HG03342 (cell line): Measurements from ENCODE around the gene RPL3.

Experiments
- ATAC-seq: cut with Tn5 transposase; IDR thresholded peaks from one replicate; pipeline ENCODE4 v1.9.1; 2021; ENCODE audit warnings: mild to moderate bottlenecking, moderate library complexity; ENCODE audit not compliant: unreplicated experiment

RPL3 gene

DNA sequence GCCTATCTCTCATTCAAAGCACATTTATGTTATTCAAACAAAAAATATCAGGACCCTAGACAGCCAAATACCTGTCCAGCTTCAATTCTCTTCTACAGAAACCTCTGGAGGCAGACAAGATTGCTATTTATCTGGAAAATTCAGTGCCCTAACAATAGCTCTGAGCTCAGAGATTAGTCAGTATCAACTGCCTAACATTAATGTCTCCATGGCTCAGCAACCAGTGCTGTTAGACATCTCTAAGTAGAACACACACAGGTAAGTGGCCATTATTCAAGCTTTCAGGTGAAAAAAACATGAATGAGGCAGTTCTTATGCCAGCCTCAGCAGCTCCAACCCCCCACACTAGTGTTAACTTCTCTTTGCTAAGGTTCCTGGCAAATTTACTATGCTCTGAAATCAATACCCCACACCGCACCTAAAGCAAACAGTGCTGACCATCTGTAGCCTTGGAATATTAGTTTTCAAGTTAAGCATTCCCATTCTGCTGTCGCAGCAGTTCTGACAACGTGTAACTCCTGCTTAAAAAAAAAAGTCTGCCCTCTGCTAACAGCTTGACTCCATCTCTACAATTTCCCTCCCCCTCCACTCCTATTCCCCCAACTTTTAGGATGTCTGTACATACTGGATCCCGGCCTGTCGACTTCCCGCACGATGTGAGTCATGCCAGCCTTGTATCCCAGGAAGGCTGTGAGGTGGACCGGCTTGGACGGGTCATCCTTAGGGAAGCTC, 1.5 kb downstream of the RPL3 start:
- ATAC-seq = no peak

DNA sequence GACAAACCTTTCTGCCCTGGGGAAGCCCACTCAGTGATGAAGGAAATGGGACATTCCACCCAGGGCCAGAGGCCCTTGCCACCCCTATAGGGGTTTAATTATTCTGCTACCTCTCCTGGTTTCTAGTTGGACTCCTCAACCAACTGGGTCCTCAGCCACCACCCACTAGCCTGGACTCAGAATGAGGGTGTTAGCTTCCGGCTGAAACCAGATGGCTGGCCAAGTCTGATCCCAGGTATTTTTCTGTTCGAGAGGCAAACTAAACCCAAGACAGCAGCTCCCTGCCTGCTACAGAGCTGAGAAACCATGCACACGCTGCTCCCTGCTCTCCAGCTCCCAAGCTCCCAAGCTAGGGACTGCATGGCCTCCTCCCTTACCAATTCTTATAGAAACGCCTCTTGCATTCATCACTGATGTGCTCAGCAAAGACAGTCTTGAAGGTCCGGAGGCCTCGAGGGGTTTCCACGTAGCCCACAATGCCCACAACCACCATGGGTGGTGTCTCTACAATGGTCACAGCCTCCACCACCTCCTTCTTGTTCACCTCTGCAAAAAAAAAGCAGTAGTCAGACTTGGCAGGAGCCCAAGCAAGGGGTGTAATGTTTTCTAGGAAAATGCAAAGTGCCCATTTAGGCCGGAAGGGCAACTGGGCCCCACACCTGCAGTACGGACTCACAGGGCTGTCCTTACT, 2.2 kb downstream of the RPL3 start:
- no peak for ATAC-seq

DNA sequence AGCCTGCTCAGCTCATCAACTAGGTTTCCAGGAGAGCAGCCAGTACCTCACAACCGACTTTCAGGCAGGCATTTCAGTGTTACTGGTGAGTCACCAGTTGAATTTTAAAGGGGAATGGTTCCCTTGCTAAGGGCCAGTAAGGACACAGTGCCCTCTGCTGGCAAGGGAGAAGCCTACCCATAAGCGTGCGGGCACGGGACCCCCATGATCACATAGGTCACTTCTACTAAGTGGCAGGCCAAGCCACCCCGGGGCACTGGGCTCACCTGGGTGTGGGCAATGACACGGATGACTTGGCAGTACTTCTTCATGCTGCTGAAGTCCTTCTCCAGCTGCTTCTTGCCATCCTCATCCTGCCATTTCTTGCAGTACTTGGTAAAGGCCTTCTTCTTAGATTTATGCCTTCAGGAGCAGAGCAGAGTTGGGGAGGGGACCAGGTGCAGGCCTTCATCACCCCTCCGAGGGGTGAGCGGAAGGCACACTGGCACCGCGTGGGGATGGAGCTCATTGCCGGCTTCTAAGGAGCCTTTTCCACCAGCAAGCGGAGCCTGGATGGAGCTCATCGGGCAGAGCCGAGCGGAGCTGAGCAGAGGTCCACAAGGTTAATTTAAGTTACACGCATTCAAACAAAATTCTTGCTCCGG, 2.9 kb downstream of the RPL3 start:
- ATAC-seq = no peak

DNA sequence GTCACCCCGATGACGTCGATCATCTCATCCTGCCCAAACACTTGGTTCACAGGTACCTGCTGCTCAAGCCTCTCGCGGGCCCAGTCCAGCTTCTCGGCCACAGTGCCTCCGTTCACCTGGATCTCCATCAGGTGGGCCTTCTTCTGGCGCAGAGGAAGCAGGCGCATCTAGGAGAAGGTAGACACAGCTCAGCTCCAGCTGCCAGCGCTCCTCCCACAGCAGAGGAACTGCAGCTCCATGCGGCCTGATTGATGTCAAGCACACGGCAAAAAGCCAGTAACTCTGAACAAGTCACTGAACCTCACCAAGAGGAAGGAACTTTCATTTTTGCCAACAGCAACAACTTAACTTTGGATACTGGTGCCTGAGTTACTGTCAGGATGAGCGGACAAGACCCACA, 4.0 kb downstream of the RPL3 start:
- ATAC-seq = no peak

DNA sequence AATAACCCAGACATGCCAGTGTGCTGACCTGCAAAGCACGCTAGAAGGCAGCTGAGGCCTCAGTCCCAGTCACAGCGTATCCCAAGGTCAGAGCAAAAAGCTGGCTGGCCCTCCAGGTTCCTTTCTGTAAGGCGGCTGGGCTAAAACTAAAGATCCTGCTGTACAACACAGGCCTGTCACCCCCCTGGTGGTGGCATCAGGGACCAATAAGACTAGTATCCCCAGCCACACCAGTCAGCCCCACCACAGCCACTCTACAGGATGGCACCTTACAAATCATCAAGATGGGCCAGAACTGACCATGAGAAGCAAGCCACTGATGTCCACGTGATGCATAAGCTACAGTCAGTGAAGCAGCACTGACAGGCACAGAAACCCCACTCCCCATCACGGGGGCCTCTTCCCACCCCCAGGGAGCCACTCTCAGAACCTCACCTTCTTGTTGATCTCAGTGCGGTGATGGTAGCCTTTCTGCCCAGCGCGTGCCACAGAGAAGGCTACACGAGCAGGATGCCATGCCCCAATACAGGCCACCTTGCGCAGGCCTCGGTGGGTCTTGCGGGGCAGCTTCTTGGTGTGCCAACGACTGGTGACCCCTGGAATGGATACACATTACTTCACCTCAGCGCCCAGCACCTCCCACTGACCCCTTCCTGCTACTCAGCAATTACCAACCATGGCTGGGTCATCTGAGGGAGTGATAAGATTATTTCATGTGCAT, 5.0 kb downstream of the RPL3 start:
- no peak for ATAC-seq

DNA sequence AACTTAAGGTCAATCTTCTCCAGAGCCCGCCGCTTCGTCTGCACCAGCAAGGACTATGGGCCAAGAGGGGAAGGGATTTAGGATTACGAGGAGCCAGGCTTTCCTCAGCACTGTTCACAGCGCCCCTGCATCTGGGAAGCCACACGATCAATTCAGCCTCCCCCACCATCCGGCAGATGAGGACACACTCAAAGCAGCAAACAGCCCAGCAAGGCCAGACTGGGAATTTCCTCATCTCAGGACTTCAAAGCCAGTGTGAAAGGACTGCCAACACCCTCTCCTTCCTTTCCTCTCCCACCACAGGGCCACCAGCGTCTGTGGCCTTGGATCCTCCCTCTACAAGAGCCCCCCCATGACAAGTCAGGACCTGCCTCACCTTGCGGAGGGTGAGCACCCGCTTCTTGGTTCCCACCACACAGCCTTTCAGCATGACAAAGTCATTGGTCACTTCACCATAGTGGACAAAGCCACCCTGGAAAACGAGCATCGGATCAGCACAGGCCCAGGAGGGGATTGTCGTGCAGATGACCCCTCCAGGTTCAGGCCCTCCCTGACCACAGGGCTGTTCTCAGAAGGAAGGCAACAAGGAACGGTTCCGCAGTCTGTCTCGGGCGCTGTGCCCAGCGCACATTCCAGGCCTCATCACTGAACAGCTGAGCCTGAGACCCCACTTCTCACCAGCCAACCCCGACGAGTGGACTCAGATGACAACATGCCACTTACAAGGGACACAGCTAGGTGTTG, 6.0 kb downstream of the RPL3 start:
- ATAC-seq = no peak

DNA sequence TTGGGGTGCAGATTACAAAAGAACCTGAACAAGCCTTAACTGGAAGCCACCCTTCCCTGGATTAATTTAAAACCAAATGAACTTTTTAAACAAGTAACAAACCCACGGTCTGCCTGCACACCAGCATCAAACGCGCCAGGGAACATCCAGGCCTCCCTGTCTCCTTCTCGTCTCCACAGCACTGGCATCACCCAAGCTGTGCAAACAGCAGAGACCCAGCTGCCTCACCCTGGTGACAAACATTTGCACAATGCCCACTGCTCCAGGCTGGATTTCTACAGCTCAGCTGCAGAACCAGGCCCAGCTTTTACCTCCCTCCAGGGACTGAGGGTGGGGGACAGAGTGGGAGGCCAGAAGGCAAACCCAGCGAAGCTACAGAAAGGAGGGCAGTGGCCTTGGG, 7.0 kb downstream of the RPL3 start:
- no peak for ATAC-seq

DNA sequence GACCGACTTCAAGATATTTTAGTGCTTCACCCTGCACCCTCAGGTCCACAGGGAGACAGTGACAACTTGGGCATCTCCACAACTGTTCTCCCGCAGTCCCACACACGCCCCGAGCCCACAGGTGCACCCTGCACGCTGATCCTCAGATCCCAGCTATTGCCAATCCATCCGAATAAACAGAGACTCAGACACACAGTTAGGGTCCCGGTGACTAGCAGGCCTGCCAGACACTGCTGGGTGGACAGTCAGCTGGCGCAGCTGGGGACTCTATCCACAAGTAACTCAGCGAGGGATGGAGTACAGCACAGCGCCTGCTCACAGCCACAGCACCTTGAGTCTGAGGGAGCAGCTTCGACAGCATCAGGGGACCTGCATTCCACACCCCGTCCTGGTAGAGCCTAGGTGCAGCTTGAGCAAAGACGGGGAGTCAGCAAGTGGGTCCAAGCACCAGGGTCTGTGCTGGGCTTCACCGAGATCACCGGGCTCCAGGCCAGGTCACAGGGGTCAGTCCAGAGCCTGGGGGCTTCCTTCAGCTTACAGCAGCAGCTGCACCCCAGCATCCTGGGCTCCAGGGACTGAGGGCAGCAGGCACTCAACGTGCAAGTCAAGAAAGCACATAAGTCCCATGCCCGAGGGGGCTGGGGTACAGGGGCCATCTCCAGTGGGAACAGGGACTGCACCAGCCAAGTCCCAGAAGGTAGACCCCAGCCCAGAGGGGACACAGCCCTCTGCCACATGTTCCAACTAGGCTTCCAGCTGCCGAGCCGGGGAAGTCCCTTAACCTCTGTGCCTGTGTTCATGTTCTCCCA, 7.6 kb downstream of the RPL3 start:
- no peak for ATAC-seq

DNA sequence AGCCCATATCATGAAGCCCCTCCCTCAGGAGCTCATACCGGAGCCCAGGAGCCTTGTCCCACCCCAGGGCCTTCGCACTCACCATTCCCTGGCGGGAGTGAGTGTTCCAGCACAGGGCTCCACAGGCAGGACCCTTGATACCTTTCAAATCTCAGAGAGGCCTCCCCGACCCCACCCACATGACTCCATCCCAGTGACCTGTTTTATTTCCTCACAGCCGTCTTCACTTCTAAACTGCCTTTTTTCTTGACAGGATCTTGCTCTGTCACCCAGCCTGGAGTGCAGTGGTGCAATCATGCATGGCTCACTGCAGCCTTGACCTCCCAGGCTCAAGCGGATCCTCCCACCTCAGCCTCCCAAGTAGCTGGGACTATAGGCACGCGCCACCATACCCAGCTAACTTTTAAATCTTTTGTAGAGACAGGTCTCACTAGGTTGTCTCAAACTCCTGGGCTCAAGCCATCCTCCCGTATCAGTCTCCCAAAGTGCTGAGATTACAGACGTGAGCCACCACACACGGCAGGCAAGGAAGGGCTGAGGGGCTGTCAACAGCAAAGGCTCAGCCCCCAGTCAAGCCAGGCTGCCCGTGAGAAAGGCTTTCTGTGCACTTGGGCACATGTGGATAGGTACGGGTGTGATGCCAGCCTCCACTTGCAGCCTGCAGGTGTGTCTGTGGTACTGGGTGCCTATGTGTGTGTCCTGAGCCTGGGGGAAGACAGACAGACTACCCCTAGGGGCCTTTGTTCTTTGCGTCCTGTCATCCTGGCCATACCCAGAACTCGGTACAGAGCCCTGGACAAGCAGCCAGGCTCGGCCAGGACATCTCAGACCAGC, 9.3 kb downstream of the RPL3 start:
- ATAC-seq = no peak

DNA sequence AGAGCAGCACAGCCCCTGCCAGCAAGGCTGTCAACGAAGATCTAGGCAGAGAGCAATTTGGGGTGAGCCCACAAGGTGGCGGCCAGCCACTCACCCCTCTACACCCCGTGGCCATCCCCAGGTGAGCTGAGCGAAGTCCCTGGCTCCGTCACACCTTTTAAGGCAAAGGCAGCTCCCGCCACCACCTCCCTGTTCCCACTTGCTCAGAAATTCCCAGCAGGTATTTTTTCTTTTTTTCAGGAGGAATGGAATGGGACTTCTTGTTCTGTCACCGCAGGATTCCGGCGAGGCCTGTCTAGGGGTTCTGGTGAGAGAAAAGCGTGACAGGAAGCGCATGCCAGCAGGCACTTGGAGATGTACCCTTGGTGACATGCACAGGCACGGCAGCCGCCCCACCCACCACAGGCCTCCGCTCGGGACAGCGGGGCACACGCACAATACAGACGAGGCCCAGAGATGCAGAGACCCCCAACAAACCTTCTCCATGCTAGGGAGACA, 10.0 kb downstream of the RPL3 start:
- ATAC-seq = no peak

DNA sequence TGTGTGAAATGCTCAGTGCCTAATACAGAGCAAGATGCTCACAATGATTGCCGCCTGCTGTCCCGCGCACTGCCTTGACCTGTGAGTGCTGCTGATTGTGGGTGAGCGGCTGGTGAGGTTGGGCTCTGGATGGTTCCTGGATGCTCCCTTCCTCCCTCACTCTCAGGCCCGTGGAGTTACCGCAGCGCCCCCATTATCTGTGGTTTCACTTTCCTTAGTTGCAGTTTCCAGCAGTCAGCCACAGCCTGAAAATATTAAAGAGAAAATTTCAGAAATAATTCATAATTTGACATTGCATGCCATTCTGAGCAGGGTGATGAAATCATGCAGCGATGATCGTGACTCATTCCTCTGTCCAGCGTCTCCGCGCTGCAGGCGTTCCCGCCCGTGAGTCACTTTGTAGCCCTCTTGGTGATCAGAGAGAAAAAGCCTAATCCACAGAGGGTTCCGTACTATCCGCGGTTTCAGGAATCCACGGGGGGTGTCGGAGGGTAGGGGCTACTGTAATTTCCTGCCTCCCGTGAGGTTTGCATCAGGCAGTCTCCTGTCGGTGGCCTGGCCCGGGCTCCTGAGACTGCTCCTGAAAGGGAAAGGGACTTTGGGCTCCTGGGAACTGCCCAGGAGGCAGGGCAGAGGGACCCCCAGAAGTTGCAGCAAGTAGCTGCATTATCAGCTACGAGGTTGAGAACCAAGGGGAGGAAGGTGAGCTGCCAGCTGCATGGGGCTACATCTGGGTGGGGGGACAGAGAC, 10.6 kb downstream of the RPL3 start:
- ATAC-seq = no peak

DNA sequence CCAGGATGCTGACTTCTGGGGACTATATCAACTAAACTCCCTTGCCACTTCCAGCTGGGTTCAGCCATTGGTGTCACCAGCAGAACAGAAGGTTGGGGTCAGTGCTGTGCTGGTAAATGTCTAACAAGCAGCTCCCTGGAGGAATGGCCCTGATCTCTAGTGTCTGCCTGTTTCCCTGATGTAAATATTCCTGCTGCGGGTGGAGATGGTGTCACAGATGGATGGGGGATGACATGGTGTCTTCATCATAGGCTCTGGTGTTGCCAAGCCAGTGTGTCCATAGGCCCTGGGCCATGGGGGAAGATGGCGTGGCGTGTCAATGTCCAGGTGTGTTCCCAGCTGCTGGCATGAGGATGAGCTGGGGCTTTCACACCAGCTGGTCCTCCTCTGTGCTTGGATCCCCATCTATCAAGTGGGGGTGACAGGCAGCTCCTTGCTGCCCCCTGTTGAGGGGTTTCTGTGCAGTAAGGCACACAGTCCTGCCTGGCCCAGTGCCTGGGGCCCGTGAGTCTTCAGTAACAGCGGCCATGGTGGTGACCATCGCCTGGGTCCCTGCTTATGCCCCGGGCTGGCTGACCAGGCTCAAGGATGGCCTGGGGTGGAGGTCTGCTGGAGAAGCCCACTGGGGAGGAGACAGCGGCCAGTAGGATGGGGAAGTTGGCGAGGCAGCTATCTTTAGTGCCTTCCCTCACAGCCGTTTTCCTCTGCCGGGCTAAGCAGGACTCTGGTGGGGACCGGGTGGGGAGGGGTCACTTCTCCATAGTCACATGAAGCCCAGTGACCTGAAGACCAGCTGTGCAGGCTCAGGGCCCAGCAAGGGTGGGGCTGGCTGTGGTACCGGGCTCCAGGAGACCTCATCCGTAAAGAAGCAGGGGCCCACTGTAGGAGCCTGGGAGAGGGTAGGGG, 12.7 kb downstream of the RPL3 start:
- ATAC-seq = no peak

DNA sequence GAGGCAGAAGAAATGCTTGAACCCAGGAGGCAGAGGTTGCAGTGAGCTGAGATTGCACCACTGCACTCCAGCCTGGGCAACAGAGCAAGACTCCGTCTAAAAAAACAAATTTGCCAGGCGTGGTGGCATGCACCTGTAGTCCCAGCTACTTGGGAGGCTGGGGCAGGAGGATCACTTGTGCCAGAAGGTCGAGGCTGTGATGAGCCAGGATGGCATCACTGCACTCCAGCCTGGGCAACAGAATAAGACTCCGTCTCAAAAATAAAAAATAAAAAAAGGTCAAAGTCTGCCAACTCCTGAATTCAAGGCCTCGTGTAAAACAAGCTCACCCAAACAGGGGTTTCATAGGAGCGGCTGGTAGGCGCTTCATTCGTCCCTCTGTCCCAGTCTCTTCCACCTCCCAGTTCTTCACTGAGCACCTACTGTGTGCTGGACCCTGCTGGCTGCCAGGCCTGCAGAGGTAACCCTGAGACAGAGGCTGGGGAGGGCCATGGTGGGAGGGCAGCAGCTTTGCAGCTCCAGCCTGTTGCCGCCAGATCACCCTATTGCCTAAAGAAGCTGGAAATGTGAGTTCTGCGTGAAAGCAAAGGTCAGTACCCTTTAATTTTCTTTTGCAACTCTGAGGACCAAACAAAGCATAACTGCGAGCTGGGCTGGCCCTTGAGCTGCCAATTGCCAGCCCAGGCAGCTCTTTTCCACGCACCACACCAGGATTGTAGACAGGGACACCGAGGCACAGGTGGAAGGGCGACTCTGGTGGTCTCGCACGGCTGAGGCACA, 15.3 kb downstream of the RPL3 start:
- ATAC-seq = no peak

DNA sequence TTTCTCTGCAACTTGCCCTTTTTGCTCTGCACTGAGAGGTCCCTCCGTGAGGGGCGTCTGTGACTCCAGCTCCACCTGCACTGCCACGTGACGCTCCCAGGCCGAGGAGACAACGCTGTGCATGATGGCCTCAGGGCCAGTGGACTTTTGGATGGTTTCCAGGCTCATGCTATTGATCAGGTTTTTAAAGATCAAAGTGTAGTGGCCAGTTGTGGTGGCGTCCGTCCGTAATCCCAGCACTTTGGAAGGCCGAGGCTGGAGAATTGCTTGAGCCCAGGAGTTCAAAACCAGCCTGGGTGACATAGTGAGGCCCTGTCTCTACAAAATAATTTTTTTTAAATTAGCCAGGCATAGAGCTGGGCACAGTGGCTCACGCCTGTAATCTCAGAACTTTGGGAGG, 16.1 kb downstream of the RPL3 start:
- no peak for ATAC-seq

DNA sequence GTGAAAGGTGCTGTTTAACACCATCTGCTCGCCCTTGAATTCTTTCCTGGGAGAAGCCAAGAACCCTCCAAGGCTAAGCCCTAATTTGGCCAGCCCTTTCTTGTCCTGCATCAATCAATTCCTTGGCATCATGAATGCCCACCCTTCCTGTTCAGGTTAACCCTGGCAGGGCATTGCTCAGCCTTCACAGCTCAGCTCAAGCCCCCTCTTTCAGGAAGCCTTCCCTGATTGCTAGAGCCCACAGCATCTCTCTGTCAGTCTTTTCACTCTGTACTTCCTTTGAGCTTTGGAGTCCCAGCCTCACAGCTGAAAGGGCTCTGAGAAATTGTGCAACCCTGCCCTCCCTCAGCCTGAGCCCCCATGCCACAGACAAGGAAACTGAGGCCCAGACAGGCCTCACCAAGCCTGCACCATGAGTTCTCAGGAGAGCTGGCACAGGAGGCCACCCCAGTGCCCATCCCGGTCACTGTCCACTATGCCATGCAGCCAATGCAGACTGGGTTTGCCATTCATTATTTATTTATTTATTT, 16.9 kb downstream of the RPL3 start:
- no peak for ATAC-seq

DNA sequence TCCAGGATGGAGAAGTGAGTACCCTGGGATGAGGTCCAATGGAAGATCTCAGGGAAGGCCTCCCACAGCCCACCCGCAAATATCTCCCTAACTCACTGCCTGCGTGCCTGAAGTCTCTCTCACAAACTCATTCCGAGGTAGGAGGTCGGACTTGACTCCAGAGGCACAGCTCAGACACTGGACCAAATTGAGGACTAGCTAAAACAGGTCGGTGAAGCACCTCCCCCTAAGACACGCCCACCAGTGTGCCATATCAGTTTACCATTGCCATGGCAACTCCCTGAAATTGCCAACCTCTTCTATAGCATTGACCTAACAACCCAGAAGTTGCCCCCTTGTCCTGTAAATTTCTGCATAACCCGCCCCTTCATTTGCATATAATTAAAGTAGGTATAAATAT, 17.5 kb downstream of the RPL3 start:
- ATAC-seq = no peak
